NOMO-1 treated with DMSO at 0.1 percent for 48 hours (cell line): Measurements from ENCODE around the gene TEX10.
"Not testable (repeated sequence)": the region's sequence is repeated elsewhere in the genome, so short reads cannot be mapped to it uniquely, and the experiment has no call there.

ENCODE experiments used
- DNase-seq: peaks from one replicate; lab custom pipeline; 2025; ENCODE audit not compliant: unreplicated experiment; lab: John Stamatoyannopoulos, UW

Gene TEX10

DNA sequence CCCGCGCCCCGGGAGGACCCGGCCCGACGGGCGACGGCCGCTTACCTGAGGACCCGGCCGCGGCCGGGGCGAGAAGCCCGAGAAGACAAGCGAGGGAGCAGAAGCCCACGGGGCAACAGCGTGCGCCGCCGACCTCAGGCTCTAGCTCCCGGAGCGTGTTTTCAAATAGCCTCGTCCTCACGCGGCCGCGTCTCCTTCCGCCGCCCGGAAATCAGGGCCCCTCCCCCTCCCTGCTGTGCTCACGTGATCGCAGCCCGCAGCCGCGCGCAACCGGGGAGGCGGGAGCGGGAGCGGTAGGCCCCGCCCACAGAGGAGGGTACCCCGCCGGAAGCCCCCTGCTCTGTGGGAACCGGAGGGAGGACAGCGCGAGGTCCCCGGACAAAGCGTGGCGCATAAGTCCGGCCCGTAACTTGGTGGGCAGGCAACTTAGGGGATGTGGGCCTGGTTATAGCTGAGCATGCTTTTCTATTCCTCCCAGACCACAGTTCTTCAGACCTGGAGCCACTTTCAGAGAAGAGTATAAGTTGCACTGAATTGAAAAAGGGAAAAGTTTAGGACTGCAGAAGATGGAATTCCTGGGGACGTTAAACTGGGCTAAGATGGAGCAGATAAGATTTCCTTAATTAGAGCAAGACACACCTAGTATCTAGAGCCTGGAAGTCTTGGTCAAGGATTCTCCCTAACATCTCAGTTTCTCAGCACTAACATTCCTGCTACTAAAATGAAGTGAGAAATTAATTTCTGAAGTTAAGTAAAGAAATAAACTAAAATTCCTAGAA is at the start of gene TEX10:
TSS of gene TEX10 (minus strand) at position 216 of the 779 bp plus-strand sequence. CDS start 3,579 bp downstream, outside the sequence.
- peak; percentile 75 for DNase-seq

DNA sequence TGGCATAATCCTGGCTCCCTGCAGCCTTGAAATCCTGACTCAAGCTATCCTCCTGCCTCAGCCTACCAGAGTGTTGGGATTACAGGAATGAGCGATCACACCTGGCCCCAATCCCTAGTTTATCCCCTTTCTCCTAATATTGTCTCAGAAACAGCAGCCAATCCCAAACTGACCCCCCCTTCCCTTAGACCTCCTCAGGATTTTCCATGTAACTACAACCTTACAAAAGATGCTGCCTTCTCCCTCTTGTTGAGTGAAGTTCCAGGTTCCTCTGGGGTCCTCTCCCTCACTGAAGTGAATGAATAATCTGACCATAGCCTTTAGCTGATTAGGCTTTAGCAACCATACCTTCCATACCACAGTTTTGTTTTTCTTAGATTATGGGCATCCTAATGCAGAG is 48.3 kb upstream of the TEX10 start:
- no peak for DNase-seq

- DNase-seq = no peak
Measured at GRCh38 chr9:100397529-100398266, 45.0 kb upstream of the TEX10 start.

GRCh38 chr9:100396769-100397168 is 44.0 kb upstream of the TEX10 start:
- no peak for DNase-seq

DNA sequence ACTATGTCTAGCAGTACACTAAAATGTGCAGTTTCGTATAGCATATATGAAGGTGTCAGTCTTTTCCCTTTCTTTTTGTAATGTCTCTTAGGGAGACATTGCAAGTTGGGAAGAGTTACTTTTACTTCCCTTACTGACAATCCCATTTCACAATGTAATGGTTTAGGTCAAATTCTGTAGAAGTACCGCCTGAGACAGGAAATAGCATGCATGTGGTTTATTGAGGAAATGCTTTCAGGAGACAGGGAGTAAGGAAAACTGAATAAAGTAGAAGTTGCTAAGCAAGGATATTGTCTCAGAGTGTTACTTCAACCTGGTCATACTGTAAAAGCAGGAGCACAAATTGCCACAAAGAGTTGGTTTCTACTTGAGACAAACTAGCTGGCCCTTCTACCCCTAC is 42.1 kb upstream of the TEX10 start:
- DNase-seq = no peak

GRCh38 chr9:100394032-100394695 is 41.4 kb upstream of the TEX10 start:
- no peak for DNase-seq

GRCh38 chr9:100392989-100393388 is 40.2 kb upstream of the TEX10 start:
- DNase-seq = not testable (repeated sequence)

DNA sequence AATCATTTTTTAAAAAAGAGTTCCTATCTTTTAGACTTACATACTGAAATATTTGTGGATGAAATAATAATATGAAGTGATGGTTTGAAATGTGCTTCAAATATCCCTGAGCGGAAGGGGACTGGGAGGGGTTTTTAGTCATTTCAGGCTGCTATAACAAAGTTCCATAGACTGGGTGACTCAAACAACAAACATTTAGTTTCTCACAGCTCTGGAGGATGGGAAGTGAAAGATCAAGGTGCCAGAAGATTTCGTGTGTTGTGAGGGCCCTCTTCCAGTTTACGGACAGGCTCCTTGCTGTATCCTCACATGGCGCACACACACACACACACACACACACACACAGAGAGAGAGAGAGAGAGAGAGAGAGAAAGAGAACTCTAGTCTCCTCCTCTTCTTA is 27.1 kb upstream of the TEX10 start:
- DNase-seq = no peak

- peak; percentile 38 for DNase-seq
Measured at GRCh38 chr9:100377015-100377414, 24.3 kb upstream of the TEX10 start.

DNA sequence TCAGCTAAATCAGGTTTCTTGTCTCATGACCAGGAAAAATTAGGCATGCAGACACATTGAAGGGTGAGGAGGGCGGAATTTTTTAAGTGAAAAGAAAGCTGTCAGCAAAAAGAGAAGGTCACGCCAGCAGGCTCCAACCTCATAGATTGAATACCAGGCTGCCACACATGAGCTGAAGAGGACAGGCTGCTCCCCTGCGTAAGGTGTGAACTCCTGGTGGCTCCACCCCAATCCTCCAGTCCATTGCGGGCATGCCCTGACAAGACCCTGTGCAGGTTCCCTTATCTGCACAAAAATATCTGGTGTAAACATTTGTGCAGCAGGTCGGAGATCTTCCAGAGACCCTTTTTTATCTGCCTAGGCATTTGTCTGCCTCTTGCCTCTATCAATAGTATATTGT is 22.9 kb upstream of the TEX10 start:
- no peak for DNase-seq

DNA sequence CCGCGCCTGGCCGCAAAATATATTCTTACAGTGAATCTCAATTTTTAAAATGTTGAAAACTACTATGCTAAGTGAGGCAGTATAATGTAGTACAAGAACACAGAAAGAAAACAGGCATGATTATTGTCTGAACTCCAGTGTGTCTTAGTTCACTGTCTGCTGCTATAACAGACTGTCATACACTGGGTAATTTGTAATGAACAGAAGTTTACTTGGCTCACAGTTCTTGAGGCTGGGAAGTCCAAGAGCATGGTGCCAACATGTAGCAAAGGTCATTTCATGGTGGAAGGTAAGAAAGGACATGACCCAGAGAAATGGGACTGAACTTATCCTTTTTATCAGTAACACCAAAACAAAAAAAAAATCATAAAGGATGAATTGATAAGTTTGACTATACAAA is 19.9 kb upstream of the TEX10 start:
- no peak for DNase-seq

DNA sequence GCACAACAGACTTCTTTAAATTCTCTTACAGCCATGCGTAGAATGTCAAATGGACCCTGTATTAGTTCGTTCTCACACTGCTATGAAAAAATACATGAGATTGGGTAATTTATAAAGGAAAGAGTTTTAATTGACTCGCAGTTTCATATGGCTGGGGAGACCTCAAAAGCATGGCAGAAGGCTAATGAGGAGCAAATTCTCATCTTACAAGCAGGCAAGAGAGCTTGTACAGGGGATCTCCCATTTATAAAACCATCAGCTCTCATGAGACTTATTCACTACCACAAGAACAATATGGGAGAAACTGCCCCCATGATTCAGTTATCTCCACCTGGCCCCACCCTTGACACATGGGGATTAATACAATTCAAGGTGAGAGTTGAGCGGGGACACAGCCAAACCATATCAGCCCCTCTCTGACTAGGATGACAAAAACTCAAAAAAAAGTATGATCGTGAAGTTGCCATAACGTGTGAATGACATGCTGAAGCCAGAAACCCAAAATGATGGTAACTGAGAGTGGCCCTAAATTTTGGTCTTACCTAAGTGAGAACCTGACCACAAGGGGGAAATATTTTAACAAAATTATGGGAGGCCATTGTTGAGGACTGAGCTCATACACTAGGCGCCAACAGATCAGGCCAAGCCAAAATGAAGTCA is 17.5 kb upstream of the TEX10 start:
- no peak for DNase-seq

DNA sequence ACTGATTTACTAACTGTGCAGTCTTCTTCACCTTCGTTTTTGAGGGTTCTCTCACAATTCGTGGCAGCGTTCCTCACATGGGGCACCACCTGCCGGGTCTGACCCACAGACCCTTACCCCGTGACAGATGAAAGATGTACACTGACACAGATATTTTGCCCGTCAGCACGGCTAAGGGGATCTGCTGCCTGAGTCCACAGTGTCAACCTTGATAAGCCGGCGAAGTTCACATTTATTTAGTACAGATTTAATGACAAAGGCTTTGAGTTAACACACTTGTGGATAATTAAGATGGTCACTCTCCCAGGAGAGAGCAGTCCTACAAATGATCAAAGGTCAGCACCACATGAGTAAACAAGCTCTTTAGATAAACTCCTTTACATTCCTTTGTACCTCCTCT is 15.9 kb upstream of the TEX10 start:
- no peak for DNase-seq

DNA sequence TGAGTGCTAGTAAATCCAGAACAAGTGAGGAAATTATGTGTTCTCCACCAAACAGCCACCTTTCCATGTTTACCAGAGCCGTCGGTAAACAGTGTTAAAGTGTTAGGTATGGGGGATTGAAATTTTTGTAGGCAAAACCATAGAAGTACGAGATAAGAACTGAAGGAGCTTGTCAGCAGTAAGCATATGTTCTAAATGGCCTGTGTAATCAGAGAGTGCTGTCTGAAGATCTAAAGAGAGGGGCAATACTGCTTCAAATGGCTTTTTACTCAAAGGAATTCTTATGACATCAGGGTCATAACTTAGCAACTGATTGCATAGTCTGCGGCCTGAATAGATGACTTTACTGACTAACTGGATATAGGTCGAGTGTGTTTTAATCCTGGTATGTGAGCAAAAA is 13.4 kb upstream of the TEX10 start:
- DNase-seq = no peak

- no peak for DNase-seq
Measured at GRCh38 chr9:100364013-100364412, 11.3 kb upstream of the TEX10 start.

GRCh38 chr9:100359057-100359456 is 6.3 kb upstream of the TEX10 start:
- no peak for DNase-seq

DNA sequence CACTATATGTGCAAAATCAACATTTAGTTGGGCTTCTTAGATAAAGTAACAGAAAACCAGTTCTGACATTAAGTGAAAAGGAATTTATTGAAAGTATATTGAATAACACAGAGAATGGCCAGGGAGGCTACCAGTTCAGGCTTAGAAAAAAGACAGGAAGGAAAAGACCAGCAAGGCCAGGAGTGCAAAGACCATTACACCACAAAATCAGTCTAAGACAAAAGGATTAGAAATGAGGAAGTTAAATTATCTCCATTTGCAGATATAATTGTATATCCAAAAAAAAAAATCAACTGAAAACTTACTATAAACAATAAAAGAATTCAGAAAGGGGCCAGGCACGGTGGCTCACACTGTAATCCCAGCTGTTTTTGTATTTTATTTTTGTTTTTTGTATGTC is 4.8 kb upstream of the TEX10 start:
- peak; percentile 39 for DNase-seq

- no peak for DNase-seq
Measured at GRCh38 chr9:100355561-100355960, 2.8 kb upstream of the TEX10 start.

- DNase-seq = peak; percentile 16
Measured at GRCh38 chr9:100354121-100354800, 1.5 kb upstream of the TEX10 start.

GRCh38 chr9:100352201-100352726 is 478 bp downstream of the TEX10 start:
- DNase-seq = peak; percentile 35

DNA sequence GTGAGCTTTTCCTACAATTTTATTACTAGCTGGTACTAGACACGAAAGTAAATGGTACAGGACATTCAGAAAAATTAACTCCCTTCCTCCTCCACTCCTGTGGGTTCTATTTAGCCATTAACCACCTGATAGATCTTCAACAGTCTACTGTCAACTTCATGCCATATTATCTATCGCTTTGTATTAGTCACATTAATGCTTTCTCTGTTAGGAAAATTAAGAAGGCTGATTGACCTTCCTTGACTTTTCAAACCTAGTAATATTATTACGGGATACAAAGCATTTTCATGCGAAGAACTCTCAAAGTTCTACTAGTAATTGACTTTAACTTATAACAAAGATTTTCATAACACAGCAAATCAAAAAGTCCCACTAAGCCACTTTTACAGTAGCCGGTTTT is 1.2 kb downstream of the TEX10 start:
- no peak for DNase-seq
